ENCODE data around the gene ZNF117.
A peak's percentile ranks its signal among the peaks of the same experiment; 100 is the strongest.
"Not testable (repeated sequence)": the region's sequence is repeated elsewhere in the genome, so short reads cannot be mapped to it uniquely, and the experiment has no call there.

Gene ZNF117

GRCh38 chr7:64996305-64996704 is 5.5 kb upstream of the ZNF117 start:
- DNase-seq, result no peak

GRCh38 chr7:64993901-64994300 is 3.1 kb upstream of the ZNF117 start:
- DNase-seq, result no peak

- no peak for DNase-seq
Measured at GRCh38 chr7:64992971-64993370, 2.1 kb upstream of the ZNF117 start.

GRCh38 chr7:64990216-64990615 is 620 bp downstream of the ZNF117 start:
- DNase-seq, result no peak

- DNase-seq, result no peak
Measured at GRCh38 chr7:64978497-64979203, 12.2 kb downstream of the ZNF117 start.

GRCh38 chr7:64965594-64965993 is 25.2 kb downstream of the ZNF117 start:
- DNase-seq, result no peak

GRCh38 chr7:64959072-64959747 is 31.6 kb downstream of the ZNF117 start:
- peak; percentile 2 for DNase-seq

GRCh38 chr7:64951250-64951848 is 39.5 kb downstream of the ZNF117 start:
- DNase-seq, result peak; percentile 43

- not testable (repeated sequence) for DNase-seq
Measured at GRCh38 chr7:64950673-64951072, 40.2 kb downstream of the ZNF117 start.

- not testable (repeated sequence) for DNase-seq
Measured at GRCh38 chr7:64948774-64949173, 42.1 kb downstream of the ZNF117 start.

- peak; percentile 20 for DNase-seq
Measured at GRCh38 chr7:64947252-64948000, 43.4 kb downstream of the ZNF117 start.

- no peak for DNase-seq
Measured at GRCh38 chr7:64946772-64947171, 44.1 kb downstream of the ZNF117 start.

- DNase-seq, result no peak
Measured at GRCh38 chr7:64945503-64946175, 45.2 kb downstream of the ZNF117 start.

GRCh38 chr7:64944667-64945502 is 46.0 kb downstream of the ZNF117 start:
- not testable (repeated sequence) for DNase-seq

- DNase-seq, result not testable (repeated sequence)
Measured at GRCh38 chr7:64940021-64940420, 50.8 kb downstream of the ZNF117 start.

- no peak for DNase-seq
Measured at GRCh38 chr7:64938540-64938939, 52.3 kb downstream of the ZNF117 start.

GRCh38 chr7:64934478-64934877 is 56.4 kb downstream of the ZNF117 start:
- DNase-seq, result no peak

- DNase-seq, result not testable (repeated sequence)
Measured at GRCh38 chr7:64928252-64929187, 62.3 kb downstream of the ZNF117 start.
